Measurements from ENCODE around the gene FAR2.
A peak's percentile ranks its signal among the peaks of the same experiment; 100 is the strongest.
"Not testable (repeated sequence)": the region's sequence is repeated elsewhere in the genome, so short reads cannot be mapped to it uniquely, and the experiment has no call there.

Gene FAR2

DNA sequence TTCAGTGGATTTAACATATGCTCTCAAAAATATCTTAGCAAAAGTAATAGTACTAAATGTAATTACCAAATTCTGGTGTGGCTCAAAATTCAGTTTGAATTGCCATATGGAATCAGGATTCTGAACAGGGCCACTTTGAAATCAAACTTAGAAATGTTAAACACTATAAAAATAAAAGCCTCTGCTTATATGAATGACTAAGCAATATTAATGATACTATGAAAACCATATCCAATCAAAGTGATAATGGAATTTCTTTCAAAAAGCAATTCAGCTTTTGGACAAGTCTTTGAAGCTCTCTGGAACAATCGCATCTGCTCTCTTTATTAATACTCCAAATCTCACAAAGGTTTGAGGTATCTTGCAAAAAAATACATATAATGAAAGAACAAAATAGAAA, 180.3 kb downstream of the FAR2 start:
- DNase-seq (ENCODE audit: low read depth): no peak

DNA sequence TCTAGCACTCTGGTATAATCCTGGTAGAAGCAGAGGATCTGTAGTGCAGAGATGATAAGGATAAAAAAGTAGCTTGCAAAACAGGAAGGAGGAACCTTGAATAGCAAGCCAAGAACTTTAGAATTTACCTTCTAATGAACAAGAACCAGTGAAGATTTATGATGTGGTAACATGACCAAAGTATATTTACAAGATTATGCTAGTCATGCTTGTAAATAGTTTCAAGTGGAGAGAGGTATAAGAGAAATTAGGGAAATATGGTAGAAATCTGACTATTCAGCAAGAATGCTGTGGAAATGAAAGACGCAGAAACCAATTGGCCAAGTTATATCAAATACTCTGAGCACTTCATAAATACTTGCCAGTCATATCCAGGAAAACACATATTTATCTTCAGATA, 184.1 kb downstream of the FAR2 start:
- DNase-seq (ENCODE audit: low read depth): peak; percentile 37

DNA sequence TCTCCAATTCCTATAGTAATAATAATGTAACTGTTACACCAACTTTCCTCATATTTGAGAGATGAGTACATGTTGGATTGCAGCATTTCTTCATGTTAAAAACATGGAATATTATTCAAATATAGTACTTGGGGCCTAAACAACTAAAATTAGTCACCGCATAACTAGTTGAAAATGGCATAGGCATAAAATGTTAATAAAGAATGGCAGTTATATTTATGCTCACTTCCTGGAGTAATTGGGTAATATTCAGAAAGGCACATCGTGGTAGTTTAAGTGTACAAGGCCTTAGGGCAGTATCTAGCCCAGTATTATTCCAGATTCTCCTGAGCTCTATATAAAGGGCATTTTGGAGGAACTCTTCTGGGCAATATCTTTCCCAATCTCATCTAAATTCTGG, 185.9 kb downstream of the FAR2 start:
- DNase-seq (ENCODE audit: low read depth): peak; percentile 41

DNA sequence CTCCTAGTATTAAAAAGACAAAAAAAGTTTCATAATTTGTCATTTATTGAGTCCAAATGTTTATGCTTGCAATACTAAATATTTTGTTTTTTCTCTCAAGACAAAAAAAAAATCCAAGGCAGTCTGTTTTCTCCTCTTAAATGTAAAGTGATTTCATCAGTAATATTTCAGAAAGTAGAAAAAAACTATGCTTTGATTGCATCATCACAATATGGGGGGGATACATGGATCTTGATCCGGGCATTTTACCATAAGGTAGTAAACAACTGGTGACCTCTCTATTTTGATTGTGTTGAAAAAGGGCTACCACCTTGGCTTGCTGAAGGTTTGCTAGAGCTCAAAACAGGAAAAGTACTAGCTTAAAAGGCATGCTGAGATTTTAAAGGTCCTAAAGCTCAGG, 188.2 kb downstream of the FAR2 start:
- no peak for DNase-seq (ENCODE audit: low read depth)

DNA sequence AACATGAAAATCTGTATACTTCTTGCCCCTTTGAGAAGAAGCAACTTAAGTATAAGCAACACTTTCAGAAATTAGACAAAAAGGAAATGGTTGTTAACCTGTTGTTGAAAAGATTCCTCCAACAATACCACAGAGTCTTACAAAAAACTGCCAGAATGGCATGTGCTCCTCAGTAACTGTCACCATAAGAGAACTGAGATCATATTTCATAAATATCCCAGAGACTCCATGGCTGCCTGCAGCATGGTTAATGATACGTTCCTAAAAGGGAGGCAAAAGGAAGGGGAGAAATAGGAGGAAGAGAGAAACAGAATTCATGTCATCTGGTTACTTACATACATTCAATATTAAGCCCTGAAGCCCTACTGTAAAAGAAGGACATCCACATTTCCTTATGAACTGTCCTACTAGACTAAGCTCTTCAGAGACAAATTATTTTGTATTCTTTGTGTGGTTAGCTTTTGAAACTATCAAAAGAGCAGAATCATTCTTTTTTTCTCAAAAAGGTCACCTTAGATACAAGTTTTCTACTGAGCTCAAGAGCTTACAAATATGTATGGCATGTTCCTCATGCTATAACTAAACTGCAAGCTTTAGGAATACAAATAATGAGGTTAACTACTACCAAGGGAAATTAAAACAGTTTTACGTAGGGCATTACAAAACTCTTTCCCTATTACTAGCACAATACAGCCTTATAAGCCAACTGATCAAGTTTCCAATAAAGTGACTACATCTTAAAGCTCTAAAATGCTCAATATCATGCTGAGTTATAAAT, 194.1 kb downstream of the FAR2 start:
- peak; percentile 6 for DNase-seq (ENCODE audit: low read depth)

DNA sequence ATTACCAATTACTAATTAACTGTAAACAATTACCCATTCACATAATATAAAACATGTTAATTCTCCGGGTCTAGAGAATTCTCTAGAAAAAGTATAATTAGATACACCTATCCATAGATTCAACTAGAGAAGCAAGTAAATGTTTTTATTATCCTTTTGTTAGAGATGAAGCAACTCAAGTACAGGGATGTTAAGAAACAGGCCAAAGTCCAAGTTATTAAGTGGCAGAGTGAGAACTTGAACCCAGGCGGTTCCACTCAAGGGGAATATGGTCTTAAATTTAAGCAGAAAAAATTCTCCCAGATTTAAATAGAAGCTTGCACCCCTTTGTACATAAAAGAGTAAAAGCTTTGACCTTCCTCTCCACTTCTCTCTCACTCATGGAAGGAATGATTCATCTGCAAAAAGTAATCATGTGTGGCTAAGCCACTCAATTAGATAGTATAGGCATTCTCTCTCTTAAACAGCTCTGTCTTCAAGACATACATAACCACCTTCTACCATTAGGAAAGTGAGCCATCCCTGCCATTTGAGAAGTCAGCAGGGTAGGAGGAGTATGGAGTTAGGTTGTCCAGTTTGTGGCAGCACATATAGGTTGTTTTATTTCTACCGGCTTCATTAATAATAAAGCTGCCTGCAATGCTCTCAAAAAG, 197.8 kb downstream of the FAR2 start:
- DNase-seq (ENCODE audit: low read depth): no peak

DNA sequence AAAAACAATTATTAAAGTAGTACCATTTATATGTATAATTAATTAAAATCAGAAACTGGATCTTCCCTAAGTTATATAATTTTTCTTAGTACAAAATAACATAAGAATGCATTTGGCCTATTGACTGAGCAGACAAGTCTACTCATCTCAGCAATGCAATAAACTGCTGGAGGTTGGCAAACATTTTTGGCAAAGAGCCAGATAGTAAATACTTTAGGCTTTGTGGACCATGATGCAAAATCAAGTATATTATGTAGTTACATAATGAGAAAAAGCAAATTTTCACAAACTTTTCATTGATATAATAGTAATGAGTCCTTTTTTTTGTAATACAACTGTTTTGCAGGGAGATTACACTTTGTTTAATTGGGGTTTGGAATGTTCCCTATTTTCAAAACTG, 201.0 kb downstream of the FAR2 start:
- DNase-seq (ENCODE audit: low read depth): peak; percentile 71

DNA sequence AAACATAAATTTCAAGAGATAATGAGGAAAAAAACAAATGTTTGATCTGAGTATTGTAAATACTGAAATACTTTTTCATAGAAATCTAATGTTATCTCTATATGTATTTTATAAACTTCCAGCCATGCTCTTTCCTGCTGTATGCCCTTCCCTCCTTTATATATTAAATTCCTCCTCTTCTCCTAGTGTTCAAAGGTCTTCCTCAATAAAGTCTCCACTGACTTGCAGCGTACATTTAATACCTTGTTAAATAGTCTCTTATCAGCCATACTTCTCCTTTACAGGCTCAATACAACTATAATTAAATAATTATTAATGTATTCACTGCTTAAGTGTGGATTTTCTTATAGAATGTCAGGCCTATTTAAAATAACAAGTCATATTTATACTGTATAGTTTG, 205.9 kb downstream of the FAR2 start:
- DNase-seq (ENCODE audit: low read depth): no peak

DNA sequence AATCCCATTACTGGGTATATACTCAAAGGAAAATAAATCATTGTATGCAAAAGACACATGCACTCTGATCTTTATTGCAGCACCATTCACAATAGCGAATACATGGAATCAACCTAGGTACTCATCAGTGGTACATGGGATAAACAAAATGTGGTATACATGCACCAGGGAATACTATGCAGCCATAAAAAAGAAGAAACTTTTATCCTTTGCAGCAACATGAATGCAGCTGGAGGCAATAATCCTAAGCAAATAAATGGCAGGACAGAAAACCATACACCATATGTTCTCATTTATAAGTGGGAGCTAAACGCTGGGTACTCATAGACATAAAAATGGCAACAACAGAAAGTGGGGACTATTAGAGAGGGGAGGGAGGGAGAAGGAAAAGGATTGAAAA, 216.0 kb downstream of the FAR2 start:
- no peak for DNase-seq (ENCODE audit: low read depth)

DNA sequence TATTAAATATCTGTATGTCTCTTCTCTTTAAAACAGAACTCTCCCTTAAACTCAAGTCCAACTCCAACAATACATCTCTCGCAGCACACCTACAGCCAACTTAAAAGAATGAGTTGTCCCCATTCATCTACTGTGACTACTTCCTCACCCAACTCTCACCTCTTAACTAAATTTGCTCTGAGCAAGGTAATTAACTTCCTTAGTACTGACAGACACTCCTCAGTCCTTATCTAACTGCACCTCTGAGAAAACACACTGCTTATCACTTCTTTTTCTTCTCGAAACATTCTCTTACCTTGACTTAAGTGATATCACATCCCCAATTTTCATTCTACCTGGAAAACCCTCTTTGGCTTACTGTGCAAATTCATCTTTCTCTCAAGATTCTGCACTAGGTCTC, 224.9 kb downstream of the FAR2 start:
- DNase-seq (ENCODE audit: low read depth): no peak

DNA sequence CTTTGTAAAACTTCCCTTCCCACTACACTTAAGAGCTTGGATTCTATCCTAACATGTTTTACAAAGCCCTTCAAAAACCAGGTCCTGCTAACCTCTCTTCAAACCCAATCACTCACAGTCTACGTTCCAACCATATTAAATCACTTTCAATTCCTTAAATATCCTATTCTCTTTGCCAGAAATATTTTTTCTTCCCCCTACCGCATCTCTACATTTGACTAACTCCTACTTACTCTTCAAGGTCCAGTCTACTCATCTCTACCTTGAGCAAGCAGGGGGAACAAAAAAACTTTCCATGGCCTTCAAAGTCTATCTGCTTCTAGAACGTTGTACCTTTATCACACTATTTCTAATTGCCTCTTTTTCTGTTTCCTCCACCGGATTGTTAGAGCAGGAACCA, 225.8 kb downstream of the FAR2 start:
- no peak for DNase-seq (ENCODE audit: low read depth)

DNA sequence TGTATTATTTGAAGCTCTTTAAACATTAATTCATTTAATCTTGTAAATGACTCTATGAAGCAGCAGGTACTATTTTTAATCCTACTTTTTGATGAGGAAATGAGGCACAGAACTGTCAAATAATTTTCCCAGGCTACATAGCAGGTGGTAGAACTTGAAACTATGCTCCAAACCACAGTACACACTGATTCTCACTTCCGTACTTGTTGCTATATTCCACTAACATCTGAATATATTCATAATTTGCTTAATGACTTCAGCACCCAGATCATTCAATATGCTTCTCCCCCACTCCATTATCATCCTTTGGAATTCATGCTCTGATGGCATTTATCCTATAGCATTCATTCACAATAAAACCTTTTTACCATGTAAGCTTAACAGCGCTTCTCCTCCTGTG, 227.0 kb downstream of the FAR2 start:
- no peak for DNase-seq (ENCODE audit: low read depth)

DNA sequence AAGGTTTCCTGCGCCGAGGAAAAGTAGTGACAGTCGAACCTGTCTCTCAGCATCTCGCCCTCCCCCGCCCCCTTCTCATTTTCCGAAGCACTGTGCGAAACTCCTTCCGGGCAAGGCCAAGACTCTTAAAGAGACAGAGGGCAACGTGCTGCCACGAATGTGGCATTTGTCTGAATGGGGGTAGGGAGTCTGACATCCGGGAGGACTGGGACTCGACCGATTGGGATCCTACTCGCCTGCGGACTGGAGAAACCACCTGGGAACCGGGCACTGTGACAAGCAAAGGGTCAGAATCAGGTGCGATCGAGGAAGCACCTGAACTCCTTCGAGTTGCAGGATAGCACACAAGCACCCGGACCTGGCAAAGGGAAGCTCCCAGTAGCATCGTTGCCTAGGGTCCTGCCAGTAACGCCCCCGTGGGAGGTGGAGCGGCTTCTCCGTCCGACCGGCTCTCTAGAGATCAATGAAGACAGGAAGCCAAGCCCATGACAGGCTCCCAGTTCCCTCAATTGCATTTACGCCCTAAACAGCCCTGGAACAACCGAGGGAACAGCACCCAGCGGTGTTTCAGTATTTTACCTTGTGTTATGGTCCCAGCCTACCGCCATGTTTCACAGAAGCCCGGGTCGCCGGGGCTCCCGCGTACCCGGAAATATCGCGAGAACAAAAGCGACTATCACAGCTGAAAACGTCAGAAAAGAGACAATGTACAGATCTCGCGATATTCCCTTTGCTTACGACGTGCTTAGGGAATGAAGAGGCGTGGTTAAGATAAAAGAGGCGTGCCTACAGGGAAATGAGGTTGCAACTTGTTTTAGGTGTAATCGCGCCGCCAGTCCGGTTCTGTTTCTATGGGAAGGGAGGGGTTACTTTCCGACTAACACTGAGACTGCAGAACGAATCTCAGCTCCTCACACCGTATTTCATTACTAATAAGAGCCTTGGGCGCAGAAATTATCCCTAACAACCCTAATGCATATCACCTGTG, 231.8 kb downstream of the FAR2 start, which contains the start of gene ERGIC2:
TSS of gene ERGIC2 (minus strand) at position 637 of the 988 bp plus-strand sequence. CDS start 9,539 bp downstream, outside the sequence.
- peak; percentile 98 for DNase-seq (ENCODE audit: low read depth)

DNA sequence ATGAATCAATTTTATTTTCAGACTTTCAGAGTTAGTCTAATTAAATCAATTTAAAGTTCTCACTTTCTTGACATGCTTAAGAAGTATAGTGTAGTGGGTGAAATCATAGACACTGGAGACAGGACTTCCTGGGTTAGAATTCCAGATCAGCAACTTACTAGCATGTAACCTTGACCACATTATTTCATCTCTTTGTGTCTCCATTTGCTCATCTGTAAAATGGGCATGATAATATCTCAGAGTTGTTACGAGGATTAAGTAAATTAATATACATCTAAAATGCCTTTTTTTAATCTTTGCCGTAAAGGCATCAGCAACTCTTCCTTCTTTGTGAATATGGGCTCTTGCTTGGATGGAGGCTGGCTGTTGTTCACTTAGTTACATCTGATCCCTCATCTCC, 233.2 kb downstream of the FAR2 start:
- no peak for DNase-seq (ENCODE audit: low read depth)

DNA sequence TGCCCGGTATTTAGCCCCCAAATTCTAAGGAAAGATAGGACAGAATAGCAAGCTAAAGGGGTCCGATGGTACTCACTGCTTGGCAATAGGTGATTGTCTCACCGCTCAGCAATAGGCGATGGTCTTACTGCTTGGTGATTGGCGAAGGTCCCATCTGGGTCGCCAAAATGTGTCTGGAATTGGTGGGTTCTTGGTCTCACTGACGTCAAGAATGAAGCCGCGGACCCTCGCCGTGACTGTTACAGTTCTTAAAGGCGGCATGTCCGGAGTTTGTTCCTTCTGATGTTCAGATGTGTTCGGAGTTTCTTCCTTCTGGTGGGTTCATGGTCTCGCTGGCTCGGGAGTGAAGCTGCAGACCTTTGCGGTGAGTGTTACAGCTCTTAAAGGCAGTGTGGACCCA, 236.1 kb downstream of the FAR2 start:
- not testable (repeated sequence) for DNase-seq (ENCODE audit: low read depth)

All from EH (cell line).